BLaER1 (cell line): ENCODE results near the gene RACK1.

Experiments
- H3K27ac ChIP-seq: shearing (Covaris generic); formaldehyde crosslinking; 2 replicates; pipeline ENCODE4 v1.8.1; 2022
- H3K27me3 ChIP-seq: shearing (Covaris generic); formaldehyde crosslinking; 2 replicates; pipeline ENCODE4 v1.8.1; 2022
- H3K36me3 ChIP-seq: shearing (Covaris generic); formaldehyde crosslinking; 2 replicates; pipeline ENCODE4 v1.8.1; 2022
- H3K4me1 ChIP-seq: shearing (Covaris generic); formaldehyde crosslinking; 2 replicates; pipeline ENCODE4 v1.8.1; 2022
- H3K4me2 ChIP-seq: shearing (Covaris generic); formaldehyde crosslinking; 2 replicates; pipeline ENCODE4 v1.8.1; 2022
- H3K4me3 ChIP-seq: shearing (Covaris generic); formaldehyde crosslinking; 2 replicates; pipeline ENCODE4 v1.8.1; 2022
- H3K9ac ChIP-seq: shearing (Covaris generic); formaldehyde crosslinking; 2 replicates; pipeline ENCODE4 v1.8.1; 2022
- H3K9me3 ChIP-seq: shearing (Covaris generic); formaldehyde crosslinking; 2 replicates; pipeline ENCODE4 v1.8.1; 2022
- H4K20me1 ChIP-seq: shearing (Covaris generic); formaldehyde crosslinking; 2 replicates; pipeline ENCODE4 v1.8.1; 2022
- Cebpa-rat ChIP-seq: shearing (Covaris generic); IDR thresholded peaks from 2 replicates; pipeline ENCODE4 v1.8.1; 2022

RACK1 gene

DNA sequence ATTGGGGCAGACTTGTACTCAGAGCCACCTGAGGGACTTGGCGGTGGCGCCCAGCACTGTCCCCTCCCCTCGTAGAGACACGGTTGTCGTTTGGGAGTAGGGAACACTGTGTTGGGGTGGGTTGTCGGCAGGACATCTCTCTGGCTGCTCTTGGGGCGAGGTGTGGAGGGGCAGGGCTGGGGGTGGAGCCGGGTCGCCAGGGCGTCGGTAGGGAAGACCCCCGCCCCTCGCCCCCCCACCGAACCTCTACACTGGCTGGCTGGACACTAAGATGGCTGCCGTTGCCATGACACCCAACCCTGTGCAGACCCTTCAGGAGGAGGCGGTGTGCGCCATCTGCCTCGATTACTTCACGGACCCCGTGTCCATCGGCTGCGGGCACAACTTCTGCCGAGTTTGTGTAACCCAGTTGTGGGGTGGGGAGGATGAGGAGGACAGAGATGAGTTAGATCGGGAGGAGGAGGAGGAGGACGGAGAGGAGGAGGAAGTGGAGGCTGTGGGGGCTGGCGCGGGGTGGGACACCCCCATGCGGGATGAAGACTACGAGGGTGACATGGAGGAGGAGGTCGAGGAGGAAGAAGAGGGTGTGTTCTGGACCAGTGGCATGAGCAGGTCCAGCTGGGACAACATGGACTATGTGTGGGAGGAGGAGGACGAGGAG lies 19.8 kb downstream of the RACK1 start:
- H3K4me2 ChIP-seq = peak overlapping the region; percentile 83
- TF ChIP-seq Cebpa-rat = no peak

DNA sequence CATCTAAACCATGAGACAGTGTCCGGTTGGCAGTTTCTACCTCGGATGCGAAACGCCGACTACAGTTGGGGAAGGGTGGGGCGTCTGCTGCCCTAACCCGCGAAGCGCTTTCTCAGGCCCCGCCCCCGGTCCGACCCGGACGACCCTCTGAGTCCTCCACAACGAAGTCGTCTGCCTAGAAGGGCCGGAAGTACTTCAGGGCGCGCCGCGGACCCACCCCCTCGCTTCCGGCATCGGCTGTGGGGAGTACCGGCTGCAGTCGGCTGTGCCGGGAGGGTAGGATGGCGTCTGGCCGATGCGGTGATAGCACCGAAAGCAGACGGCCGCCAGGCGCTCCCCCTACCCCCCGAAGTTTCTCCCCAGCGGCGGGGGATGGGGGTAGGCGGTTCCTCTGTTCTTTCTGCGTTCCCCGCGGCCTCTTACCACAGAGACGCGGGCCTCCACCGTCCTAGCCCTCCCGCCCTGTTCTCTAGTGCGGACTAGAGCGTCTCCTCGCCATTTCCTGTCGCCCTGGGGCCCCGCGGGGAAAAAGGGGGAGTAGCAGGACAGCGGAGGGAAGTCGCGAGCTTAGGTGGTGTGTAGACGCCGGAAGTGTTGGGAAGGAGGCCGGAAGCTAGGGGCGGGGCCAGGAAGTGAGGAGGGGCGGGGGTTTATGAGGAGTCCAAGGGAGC lies 20.5 kb downstream of the RACK1 start, which contains the start of gene TRIM41:
TSS of gene TRIM41 (plus strand) at position 224 of the 671 bp plus-strand sequence. CDS start 719 bp downstream, outside the sequence.
- Histone ChIP-seq H3K27me3 (no peaks in the 10 kb centered on the region; the same call in 1 of the 2 replicates), H3K9me3 (no peaks in the 10 kb centered on the region), H3K9ac (peak within 1 kb of the TSS; percentile 94), H3K4me3 (peak within 1 kb of the TSS; percentile 79), H3K4me2 (peak within 1 kb of the TSS; percentile 83), H3K36me3 (peaks cover 16% of the 10 kb centered on the region), H4K20me1 (no peaks in the 10 kb centered on the region), H3K4me1 (peaks cover 47% of the 10 kb centered on the region), H3K27ac (peak within 1 kb of the TSS; percentile 98)
- no peak for TF ChIP-seq Cebpa-rat

More for the DNA sequence above, 19.8 kb downstream of the RACK1 start:
- Histone ChIP-seq H3K9ac (peak overlapping the region; percentile 94), H3K4me3 (peak overlapping the region; percentile 79), H3K4me1 (peaks cover 47% of the 10 kb centered on the region), H3K9me3 (no peaks in the 10 kb centered on the region), H3K27ac (peak overlapping the region; percentile 98), H3K36me3 (peaks cover 22% of the 10 kb centered on the region), H3K27me3 (no peaks in the 10 kb centered on the region), H4K20me1 (no peaks in the 10 kb centered on the region)

DNA sequence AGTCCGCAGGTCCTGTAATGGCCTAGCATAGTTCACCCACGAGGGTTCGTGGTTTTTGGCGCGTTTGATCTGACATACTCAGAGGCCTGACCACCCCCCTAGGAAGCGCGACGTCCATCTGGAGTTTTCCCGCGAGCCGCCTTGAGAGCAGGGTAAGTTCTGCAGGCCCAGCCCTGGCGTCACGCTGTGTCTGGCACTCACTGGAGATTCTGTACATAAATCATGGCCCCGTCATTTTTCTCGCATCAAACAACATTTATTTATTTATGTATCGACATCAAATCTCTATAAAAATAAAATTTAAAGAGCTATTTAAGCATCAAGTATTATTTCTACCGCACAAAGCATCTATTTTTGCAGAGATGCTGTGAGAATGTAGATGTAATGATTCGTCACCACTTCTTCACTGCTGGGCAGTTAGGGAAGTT lies 21.1 kb downstream of the RACK1 start:
- Histone ChIP-seq H3K9ac (peak overlapping the region; percentile 94), H4K20me1 (no peaks in the 10 kb centered on the region), H3K36me3 (peaks cover 12% of the 10 kb centered on the region), H3K4me2 (peak overlapping the region; percentile 83), H3K4me3 (peak overlapping the region; percentile 79), H3K27me3 (peaks cover 4% of the 10 kb centered on the region; the same call in 1 of the 2 replicates), H3K27ac (peak overlapping the region; percentile 98), H3K9me3 (no peaks in the 10 kb centered on the region), H3K4me1 (peaks cover 51% of the 10 kb centered on the region)
- no peak for TF ChIP-seq Cebpa-rat

DNA sequence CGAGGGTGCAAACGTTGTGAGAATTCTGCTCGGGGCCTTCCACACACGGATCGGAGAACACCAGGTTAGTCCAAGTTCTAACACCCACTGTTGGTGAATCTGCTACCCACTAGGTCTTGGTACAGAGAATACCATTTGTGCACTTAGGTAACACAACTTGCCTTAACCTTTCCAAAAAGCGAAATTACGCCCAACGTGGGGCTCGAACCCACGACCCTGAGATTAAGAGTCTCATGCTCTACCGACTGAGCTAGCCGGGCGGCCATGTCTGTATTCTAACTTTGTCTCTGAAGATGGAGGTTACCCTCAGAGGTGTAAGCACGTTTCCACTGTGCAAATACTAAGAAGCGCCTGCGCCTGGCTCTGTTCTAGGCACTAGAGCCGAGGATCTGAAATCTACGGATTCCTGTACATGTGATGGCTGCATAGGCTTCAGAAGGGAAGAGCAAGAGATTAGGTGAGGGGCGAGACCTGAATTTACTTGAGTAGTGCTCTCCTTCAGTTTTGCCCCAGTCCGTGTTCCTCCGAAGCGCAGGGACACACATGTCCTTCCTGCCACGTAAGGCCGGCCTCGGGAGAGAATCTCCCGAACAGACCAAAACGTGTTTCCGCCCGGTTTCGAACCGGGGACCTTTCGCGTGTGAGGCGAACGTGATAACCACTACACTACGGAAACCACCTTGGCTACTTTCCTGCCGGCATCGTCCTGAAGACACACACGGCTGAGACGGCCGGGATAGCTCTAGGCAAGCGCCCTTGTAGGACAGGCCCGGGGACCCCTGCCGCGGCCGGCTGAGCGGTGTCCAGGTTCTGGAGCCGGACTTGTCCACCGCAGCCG lies 21.7 kb downstream of the RACK1 start:
- peaks cover 6% of the 10 kb centered on the region for H3K36me3 ChIP-seq
- peak overlapping the region; percentile 94 for H3K9ac ChIP-seq
- H3K4me1 ChIP-seq = peaks cover 57% of the 10 kb centered on the region
- peak overlapping the region; percentile 79 for H3K4me3 ChIP-seq
- no peak for TF ChIP-seq Cebpa-rat
- no peaks in the 10 kb centered on the region for H3K9me3 ChIP-seq
- H3K4me2 ChIP-seq = peak overlapping the region; percentile 83
- no peaks in the 10 kb centered on the region for H4K20me1 ChIP-seq
- H3K27ac ChIP-seq = peak overlapping the region; percentile 98
- peaks cover 11% of the 10 kb centered on the region; the same call in 1 of the 2 replicates for H3K27me3 ChIP-seq

- H3K9me3 ChIP-seq = no peaks in the 10 kb centered on the region
- peaks cover 18% of the 10 kb centered on the region for H3K27me3 ChIP-seq
- H4K20me1 ChIP-seq = no peaks in the 10 kb centered on the region
- no peak overlapping the region for H3K9ac ChIP-seq
- H3K36me3 ChIP-seq = no peaks in the 10 kb centered on the region; the same call in 1 of the 2 replicates
- peak overlapping the region; percentile 83 for H3K4me2 ChIP-seq
- H3K27ac ChIP-seq = peak overlapping the region; percentile 98; the same call in 1 of the 2 replicates
- peaks cover 57% of the 10 kb centered on the region for H3K4me1 ChIP-seq
- H3K4me3 ChIP-seq = peak overlapping the region; percentile 79; the same call in 1 of the 2 replicates
- TF ChIP-seq Cebpa-rat = no peak
These were observed 22.5 kb downstream of the RACK1 start for GRCh38 chr5:181221105-181221791.

- no peak overlapping the region for H3K4me2 ChIP-seq
- H3K4me1 ChIP-seq = peaks cover 51% of the 10 kb centered on the region
- peaks cover 23% of the 10 kb centered on the region for H3K27me3 ChIP-seq
- H3K9ac ChIP-seq = no peak overlapping the region
- H3K4me3 ChIP-seq = no peak overlapping the region
- no peaks in the 10 kb centered on the region for H3K9me3 ChIP-seq
- no peaks in the 10 kb centered on the region for H3K36me3 ChIP-seq
- no peaks in the 10 kb centered on the region for H4K20me1 ChIP-seq
- H3K27ac ChIP-seq = no peak overlapping the region
- TF ChIP-seq Cebpa-rat = no peak
These were observed 23.6 kb downstream of the RACK1 start for GRCh38 chr5:181220178-181220515.

DNA sequence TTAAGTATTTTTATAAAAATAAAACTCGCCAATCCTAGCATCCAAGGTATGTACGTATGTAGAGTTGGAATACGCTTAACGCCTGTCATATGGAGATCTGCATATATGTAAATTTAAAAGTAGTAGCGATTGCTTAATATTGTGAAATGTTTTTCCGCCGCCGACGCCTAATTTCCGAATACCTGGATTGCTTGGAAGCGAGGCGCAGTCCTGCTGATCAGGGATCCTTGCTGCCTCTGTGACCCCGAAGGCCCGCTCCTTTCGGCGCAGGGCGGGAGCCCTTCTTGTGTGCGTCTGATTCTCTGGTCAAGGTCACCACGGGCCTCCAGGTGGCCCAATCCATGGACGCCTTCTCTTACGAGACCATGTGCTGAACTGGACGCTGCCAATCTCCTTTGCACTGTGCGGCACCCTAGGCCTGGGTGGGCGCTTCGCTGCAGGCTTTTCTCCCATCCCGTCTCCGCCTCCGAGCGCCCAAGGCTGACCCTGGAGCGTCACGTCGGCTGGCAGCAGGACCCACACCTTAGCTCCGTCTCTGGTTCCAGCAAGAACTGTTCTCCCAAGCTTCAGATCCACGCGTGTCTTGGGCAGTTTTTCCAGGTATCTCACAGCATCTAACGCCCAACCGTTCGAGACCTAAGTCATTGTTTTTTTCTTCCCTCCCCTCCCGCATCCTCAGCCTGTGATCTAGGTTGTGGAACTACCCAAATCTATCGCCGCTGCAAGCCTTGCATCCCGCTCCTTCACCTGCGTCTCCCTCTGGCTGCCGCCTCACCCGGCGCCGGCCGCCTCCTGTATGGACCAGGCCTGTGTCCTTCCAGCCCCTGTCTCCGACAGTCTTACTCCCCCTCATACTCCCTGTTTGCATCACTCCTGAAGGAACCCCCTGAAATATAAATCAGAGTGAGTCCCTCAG lies 24.2 kb downstream of the RACK1 start:
- Histone ChIP-seq H3K4me1 (peaks cover 45% of the 10 kb centered on the region), H3K4me2 (no peak overlapping the region), H3K9ac (no peak overlapping the region), H3K27ac (no peak overlapping the region), H3K4me3 (no peak overlapping the region), H4K20me1 (no peaks in the 10 kb centered on the region), H3K27me3 (peaks cover 23% of the 10 kb centered on the region), H3K9me3 (no peaks in the 10 kb centered on the region), H3K36me3 (no peaks in the 10 kb centered on the region)
- TF ChIP-seq Cebpa-rat = no peak

DNA sequence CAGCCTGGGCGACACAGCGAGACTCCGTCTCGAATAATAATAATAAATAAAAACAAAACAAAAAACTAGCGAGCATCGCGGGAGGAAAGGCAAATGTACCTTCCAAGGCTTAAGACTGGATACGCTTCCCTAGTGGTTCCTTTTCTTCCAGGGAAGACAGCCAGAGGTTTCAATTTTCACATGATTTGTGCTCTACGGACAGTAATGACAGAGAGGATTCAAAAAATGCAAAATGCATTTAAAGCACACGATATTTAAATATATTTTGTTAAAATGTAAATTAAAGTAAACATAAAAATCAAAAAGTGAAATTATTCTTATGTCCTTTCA lies 24.9 kb downstream of the RACK1 start:
- H3K27me3 ChIP-seq = peaks cover 23% of the 10 kb centered on the region
- no peak for TF ChIP-seq Cebpa-rat
- no peaks in the 10 kb centered on the region for H4K20me1 ChIP-seq
- no peak overlapping the region for H3K9ac ChIP-seq
- H3K4me3 ChIP-seq = peak overlapping the region; percentile 71
- no peaks in the 10 kb centered on the region for H3K9me3 ChIP-seq
- H3K4me1 ChIP-seq = peaks cover 41% of the 10 kb centered on the region
- peak overlapping the region; percentile 94 for H3K4me2 ChIP-seq
- H3K27ac ChIP-seq = no peak overlapping the region
- H3K36me3 ChIP-seq = no peaks in the 10 kb centered on the region

DNA sequence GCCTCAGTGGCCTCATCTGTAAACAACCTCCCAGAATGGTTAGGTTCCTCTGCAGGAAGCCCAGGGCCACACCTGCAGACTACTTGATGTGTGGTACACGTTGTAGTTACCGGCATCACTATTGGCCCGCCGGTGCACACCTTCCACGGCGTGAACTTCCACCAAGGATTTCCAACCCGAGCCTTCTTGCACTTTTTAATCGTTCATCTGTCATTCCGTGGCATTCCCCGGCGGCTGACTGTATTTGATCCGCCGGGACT lies 26.0 kb downstream of the RACK1 start:
- Histone ChIP-seq H4K20me1 (no peaks in the 10 kb centered on the region), H3K9ac (peak overlapping the region; percentile 72), H3K9me3 (no peaks in the 10 kb centered on the region), H3K27me3 (peaks cover 23% of the 10 kb centered on the region), H3K4me1 (peaks cover 41% of the 10 kb centered on the region), H3K36me3 (no peaks in the 10 kb centered on the region), H3K27ac (no peak overlapping the region), H3K4me2 (peak overlapping the region; percentile 94), H3K4me3 (peak overlapping the region; percentile 71)
- TF ChIP-seq Cebpa-rat = no peak
